HCT116 (cell line): ENCODE results near the gene OPHN1.

Experiments
- CEBPB ChIP-seq: IDR thresholded peaks from 2 replicates; pipeline ENCODE4 v1.6.1; 2012; ENCODE audit warnings: low read depth
- CTCF ChIP-seq, 3 experiments: fragments of 200-600 bp in 1 of 3; sonication (generic) in 1 of 3; IDR thresholded peaks in 2 of 3; conservative IDR thresholded peaks in 1 of 3; 2 replicates each; pipeline ENCODE4 v1.5.1; 2012 to 2017; ENCODE audit warnings: low read depth in 2 of 3, low read length in 2 of 3, antibody characterized with exemption in 1 of 3, borderline replicate concordance in 1 of 3, control low read depth in 1 of 3, mild to moderate bottlenecking in 1 of 3, mixed read lengths in 1 of 3, mixed run types in 1 of 3, moderate library complexity in 1 of 3; ENCODE audit not compliant: insufficient read depth in 1 of 3
- EGR1 ChIP-seq: IDR thresholded peaks from 2 replicates; pipeline ENCODE4 v1.6.1; 2012; ENCODE audit warnings: low read depth
- JUND ChIP-seq: IDR thresholded peaks from 2 replicates; pipeline ENCODE4 v1.6.1; 2012
- POLR2A ChIP-seq: IDR thresholded peaks from 2 replicates; pipeline ENCODE4 v1.7.0; 2011; ENCODE audit warnings: borderline replicate concordance; ENCODE audit not compliant: insufficient read depth, insufficient read length; ENCODE audit errors: extremely low read depth
- SIN3A ChIP-seq: IDR thresholded peaks from 2 replicates; pipeline ENCODE4 v1.6.1; 2012; ENCODE audit warnings: low read depth

- no peak for TF ChIP-seq POLR2A
- no peak for TF ChIP-seq JUND
- no peak for TF ChIP-seq CTCF (IDR thresholded peaks at IDR 0.05 in 2 of 3, conservative IDR thresholded peaks at IDR 0.05 in 1 of 3; ENCODE audit: borderline replicate concordance in 1 of 3, insufficient read depth in 1 of 3, low read depth in 2 of 3, low read length in 2 of 3)
- TF ChIP-seq CEBPB: no peak
- TF ChIP-seq SIN3A: no peak
- no peak for TF ChIP-seq EGR1
Observed at GRCh38 chrX:68420559-68420958, 12.7 kb downstream of the OPHN1 start.
